ENCODE data around the gene ZYG11B.

GRCh38 chr1:52801011-52801410, 74.8 kb downstream of the ZYG11B start:
- no peak for TF ChIP-seq POLR2AphosphoS5 (IDR thresholded peaks at IDR 0.05)
- no peak for TF ChIP-seq CTCF (IDR thresholded peaks at IDR 0.05)
- TF ChIP-seq POLR2A (IDR thresholded peaks at IDR 0.05): no peak
